Subcutaneous preadipocyte (primary cell): ENCODE data around the gene ARL10. TPM values are rescaled to one million over a fixed set of nuclear protein-coding genes. Genes with fewer than 3 reads are reported as not detected.
A peak's percentile ranks its signal among the peaks of the same experiment; 100 is the strongest.

ENCODE experiments used
- small RNA-seq: library from RNA; depleted of rRNA; stranded (forward); fragments of <200 nt; gene quantifications from one replicate; pipeline ENCODE3, GENCODE V24; 2012
- total RNA-seq: library from RNA; depleted of rRNA; stranded (reverse); fragments of >200 nt; gene quantifications from 2 replicates; pipeline ENCODE4 v1.2.3, GENCODE V29; 2012

Gene ARL10
- total RNA-seq = 6.1 and 7.7 TPM in 2 replicates

GRCh38 chr5:176365351-176366231 is at the start of gene ARL10:
ARL10 (plus strand) TSS chr5:176365487; CDS start chr5:176365564, 77 bp downstream.

GRCh38 chr5:176361437-176362232 is 3.7 kb upstream of the ARL10 start, which contains the start of gene KIAA1191:
KIAA1191 (minus strand) TSS chr5:176361764; CDS start chr5:176359508, 2,256 bp downstream.

GRCh38 chr5:176388444-176389134 is 23.3 kb downstream of the ARL10 start, which contains the start of the genes HIGD2A and NOP16:
HIGD2A (plus strand) TSS chr5:176388751; CDS start chr5:176388820, 69 bp downstream.
NOP16 (minus strand) TSS chr5:176388598; CDS start chr5:176388539, 59 bp downstream.

GRCh38 chr5:176415952-176416924 is 51.0 kb downstream of the ARL10 start, which contains the start of gene CLTB:
CLTB (minus strand) TSS chr5:176416539; CDS start chr5:176416363, 176 bp downstream.

Small RNA genes lying within 50 kb of the gene (small RNA-seq; reads per million reads assigned to genes)
- 4.2 reads per million, percentile 91 among the genes with 10 or more reads in this experiment for gene MIR1271

Other genes starting within 250 kb of the ARL10 start
- 7.7 and 11.9 TPM in 2 replicates for gene SIMC1, start 127.1 kb upstream of the ARL10 start, total RNA-seq
- 53.6 and 59.0 TPM in 2 replicates for gene KIAA1191, start 3.7 kb upstream of the ARL10 start, total RNA-seq
- 22.3 and 25.7 TPM in 2 replicates for gene NOP16, start 23.1 kb downstream of the ARL10 start, total RNA-seq
- 38.6 and 39.5 TPM in 2 replicates for gene HIGD2A, start 23.3 kb downstream of the ARL10 start, total RNA-seq
- gene CLTB, start 51.1 kb downstream of the ARL10 start, total RNA-seq = 76.1 and 88.9 TPM in 2 replicates
- 37.5 and 47.3 TPM in 2 replicates for gene FAF2, start 82.9 kb downstream of the ARL10 start, total RNA-seq
- 2.9 and 4.1 TPM in 2 replicates for gene RNF44, start 171.9 kb downstream of the ARL10 start, total RNA-seq
- not detected in 2 replicates for gene CDHR2, start 183.9 kb downstream of the ARL10 start, total RNA-seq
- 5.1 and 8.0 TPM in 2 replicates for gene GPRIN1, start 244.7 kb downstream of the ARL10 start, total RNA-seq